Suppressor macrophage (primary cell): Measurements from ENCODE around the gene LIPF.
"Not testable (repeated sequence)": the region's sequence is repeated elsewhere in the genome, so short reads cannot be mapped to it uniquely, and the experiment has no call there.

Source experiments
- DNase-seq, 4 experiments: peaks; one replicate each; pipeline ENCODE4 v3.0.0-alpha.2; 2020 to 2022
- total RNA-seq, 17 experiments: gene quantifications; one replicate each; lab custom pipeline; 2026; ENCODE audit warnings: mixed read lengths in 6 of 17, inconsistent platforms in 3 of 17; lab: John Stamatoyannopoulos, UW

Gene LIPF, protein sequence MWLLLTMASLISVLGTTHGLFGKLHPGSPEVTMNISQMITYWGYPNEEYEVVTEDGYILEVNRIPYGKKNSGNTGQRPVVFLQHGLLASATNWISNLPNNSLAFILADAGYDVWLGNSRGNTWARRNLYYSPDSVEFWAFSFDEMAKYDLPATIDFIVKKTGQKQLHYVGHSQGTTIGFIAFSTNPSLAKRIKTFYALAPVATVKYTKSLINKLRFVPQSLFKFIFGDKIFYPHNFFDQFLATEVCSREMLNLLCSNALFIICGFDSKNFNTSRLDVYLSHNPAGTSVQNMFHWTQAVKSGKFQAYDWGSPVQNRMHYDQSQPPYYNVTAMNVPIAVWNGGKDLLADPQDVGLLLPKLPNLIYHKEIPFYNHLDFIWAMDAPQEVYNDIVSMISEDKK
- 0 to 1.3 (median 0) reads per million in 17 experiments for total RNA-seq

DNA sequence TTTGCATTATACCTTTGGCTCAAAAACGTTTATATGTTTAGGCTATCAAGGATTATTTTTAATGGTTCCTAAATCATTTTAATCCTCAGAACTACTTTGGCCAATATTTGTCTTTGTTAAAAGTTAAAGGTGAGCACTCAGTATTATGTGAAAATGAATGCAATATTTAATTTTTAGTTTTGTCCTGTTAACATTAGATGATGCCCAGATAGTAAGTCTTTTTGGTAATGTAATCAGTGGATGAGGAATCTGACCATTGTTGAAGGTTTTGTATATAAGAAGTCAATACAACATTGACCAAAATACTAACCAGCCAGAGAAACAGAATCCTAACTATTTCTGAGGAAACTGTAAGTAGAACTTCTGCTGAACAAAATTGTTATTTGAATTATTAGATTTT, at the start of gene LIPF:
LIPF (plus strand) TSS at position 301 of the 400 bp plus-strand sequence. CDS start 2,856 bp downstream, outside the sequence.
- DNase-seq, result no peak

DNA sequence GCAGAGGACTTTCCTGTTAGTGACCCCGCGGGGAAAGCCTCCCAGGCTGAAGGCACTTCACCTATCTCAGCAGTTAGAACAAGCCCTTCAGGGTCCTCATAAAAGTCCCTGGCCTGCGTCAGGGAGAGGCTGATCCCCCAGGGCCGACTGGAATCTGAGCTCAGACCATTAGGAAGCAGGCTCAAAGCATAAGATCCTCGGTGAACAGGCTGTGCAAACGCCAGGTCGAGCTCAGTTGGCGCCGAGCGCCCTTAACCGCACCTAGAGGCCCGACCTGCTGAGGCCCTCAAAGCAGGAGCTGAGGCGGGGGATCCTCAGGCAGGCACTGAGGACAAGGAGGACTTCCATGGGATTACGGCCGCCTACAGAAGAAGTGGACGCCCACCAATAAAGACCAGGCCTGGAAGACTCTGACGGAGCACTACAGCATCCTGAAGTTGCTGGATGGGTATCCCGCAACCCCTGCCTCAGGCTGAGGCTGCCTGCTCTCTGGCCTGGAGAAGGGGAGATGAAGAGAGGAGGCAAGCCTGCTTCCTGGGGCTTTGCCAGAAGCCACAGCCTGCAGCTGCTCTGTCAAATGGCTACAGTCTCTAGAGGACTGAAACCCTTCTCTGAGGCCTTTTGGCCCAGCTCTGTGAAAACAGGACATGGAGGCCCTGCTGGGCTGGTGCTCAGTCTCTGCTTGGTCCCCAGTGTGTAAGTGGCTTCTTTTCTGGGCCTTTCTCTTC, 47.8 kb upstream of the LIPF start:
- DNase-seq, result no peak

DNA sequence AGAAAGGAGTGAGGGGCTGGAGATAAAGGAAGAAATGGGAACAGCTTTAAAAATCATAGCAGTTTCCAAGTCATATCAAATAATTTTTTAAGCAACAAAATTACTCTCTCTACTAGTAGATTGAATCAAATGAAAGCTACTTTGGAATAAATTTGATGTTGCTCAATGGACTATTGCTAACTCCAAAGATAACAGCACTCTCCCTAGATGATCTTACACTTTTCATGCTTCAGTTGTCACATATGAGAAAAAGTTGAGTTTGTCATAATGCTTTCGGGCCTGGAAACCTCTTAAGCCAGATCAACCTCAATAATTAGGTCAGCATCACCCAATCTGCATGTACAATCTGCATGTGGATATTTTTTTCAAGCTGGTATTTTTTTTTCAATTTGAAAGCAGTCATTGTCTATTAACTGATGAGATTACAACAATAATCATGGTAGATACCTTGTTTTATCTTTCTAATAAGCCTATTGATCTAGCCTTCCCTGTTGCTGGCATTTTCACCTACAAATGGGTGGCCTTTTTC, 46.4 kb upstream of the LIPF start:
- DNase-seq, result no peak

DNA sequence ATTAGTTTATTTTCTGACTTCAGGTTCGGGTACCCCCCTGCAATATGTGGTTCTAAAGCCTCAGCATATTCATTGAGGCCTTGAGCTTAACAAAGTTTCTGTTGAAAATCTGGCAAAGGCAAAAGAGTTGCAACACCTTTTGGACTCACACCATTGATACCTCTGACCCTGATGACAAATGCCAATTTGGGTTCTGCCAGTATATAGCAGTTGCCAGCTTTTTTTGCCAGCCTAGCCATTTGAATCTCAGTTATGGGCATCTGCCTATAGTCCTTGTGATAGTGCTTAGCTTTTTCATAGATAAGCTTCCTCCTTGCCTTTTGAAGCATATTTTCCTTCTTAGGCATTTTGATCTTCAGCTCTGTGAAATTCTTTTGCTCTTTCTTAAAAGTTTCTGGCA, 45.7 kb upstream of the LIPF start:
- no peak for DNase-seq

DNA sequence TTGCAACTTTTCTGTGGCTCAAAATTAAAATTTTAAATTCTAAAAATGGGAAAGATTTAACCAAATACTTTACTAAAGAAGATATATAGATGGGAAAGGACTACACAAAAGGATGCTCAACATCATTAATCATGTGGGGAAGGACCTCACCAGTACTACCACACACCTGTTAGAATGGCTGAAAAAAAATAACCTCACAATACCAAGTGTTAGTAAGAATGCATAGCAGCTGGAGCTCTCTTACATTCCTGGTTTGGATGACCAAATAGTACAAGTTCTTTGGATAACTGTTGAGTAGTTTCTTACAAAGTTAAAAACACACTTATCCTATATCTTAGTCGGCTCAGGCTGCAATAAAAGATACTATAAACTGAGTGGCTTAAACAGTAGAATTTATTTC, 43.8 kb upstream of the LIPF start:
- no peak for DNase-seq

DNA sequence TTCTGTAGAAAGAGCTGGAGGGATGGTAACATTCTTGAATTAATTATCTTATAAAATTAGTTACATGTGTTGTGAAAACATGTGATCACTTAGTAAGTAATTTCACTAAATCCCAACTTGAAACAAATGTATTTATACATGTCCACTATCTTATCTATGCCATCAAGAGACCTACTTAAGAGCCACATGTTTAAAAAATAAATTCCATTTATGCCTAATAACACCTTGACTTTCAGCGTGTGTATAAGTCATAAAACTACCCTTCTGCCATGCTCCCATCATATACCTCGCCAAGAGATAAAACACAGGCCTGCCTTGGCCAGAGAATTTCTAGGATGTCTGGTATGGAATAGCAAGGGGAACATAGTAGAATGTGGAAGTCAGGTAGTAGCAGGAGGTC, 40.4 kb upstream of the LIPF start:
- no peak for DNase-seq

DNA sequence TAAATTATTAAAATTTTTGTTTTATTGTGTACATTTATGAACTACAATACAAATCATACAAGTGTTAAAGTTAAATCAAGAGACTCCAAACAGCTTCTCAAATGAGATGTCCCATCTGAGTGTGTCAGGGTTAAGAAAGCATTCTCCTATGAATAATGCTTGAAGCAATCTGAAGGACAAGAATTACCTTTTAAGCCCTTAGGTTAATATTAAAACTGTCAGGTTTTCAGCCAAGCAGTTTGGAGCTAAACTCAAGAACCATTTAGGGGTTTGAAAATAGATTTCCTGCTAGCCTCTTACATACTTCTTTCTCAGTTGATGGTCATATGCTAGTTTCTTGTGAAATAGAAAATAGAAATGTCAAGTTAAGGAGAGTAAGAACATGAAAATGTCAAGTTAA, 39.4 kb upstream of the LIPF start:
- peak in 2 of 4 experiments; percentile 7 to 26 for DNase-seq

DNA sequence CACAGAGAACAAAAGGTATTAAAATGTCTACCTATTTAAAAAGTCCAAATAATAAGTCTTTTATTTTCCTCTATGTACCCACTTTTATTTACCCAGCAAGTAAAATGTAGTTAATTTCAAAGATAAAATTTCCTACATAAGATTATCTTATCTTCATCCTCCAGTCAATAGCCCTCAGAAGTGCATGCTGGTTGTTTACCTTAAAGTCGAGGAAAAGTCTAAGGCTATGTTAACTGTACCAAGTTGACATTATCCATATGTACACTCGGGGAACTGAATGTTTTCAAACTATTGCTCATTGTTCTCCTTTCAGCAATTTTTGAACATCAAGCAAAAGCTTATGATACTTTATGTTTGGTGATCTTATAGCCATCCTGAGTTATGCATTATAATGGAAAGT, 24.1 kb upstream of the LIPF start:
- DNase-seq, result no peak

DNA sequence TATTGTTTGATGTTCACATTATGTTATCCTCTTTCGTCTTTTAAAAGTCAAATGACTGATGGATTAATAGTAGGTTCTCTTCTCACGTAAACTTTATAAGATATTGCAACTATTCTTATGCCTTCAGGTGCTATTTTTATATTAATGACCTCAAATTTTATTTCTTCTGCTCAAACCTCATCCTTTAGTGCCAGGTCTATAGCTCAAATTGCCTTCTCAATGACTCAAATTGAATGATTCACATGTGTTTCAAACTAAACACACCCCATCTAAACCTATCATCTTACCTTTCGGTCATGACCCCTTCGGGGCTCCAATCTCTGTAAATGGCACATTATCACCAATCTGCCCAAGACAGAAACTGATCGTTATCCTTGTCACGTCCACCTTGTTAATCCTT, 22.0 kb upstream of the LIPF start:
- no peak for DNase-seq

DNA sequence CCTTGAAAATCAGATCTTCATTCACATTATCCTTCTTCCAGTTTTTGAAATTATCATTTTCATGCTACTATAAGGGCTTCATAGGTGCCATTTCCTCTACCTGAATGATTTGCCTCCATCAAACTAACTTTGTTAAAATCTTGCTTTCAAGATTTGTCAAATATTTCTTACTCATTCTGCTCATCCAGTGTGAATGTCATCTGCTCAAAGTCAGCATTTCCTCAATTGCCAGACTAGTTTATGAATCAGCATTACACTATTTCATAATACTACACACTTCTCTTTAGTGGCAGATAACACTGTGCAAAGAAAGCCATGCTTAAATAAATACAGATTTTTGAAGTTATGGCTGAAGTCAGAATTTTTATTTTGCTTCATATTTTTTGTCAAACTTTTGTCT, 21.3 kb upstream of the LIPF start:
- peak; percentile 19 to 83 (median 58) for DNase-seq

DNA sequence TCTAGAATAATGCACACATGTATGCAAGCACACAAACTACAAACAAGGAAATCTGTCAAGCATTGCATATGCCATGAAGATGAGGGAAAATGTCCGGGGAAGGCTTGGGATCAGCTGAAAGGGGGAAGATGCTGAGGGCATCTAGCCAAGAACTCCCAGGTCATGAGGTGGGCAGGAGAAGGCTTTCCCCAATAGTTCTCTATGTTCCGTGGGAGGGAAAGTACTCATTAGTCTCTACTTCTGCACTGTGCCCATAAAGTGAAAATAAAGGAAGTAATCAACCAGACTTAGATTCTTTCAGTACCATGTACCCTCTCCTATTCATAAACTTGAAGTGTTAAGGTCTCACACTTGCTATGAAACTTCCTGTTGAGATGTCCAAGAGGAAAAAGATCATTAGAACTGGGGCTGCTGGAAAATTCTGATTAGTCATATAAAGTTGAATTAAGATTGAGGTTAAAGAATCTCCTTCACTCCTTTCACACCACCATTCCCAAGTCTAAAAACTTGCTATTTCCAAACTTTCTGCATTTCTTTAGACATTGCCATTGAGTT, 17.1 kb upstream of the LIPF start:
- peak; percentile 25 to 63 (median 58) for DNase-seq

DNA sequence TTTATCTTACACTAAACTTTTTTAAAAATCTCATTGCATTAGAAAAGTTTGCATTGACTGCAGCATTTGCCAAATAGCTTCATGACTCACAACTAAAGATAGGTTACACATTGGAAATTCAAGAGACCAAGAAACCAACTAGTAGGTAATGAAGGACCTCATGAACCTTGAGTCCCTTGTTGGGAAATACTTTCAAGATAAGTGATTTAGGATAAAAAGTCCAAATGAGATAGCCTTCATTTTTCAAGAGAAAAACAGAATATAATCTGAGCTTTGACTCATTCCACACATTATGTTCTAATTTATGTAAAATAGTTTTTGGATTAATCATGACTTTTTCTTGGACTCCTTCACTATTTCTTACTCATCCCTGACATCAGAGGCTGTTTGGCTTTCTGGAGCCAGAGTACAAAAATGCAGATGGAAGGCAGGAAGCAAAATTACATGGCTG, 13.1 kb upstream of the LIPF start:
- no peak for DNase-seq

DNA sequence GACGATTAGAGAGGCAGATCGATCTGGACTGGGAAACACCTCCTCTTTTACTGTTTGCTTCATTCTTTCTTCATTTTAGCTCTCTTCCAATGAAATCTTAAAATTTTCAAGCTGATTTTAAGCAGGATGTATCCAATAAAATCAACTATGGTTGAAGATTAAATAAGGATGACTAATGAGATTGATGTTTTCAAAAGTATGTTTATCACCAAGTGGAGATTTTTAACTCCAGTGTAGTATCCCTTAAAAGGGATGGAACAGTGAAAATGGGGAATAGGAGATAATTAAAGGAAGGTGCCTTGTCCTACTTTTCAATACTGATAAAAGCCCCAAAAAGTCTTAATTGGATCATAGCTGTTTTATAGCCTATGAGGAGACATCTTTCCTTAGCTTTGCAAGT, 11.6 kb upstream of the LIPF start:
- no peak for DNase-seq

DNA sequence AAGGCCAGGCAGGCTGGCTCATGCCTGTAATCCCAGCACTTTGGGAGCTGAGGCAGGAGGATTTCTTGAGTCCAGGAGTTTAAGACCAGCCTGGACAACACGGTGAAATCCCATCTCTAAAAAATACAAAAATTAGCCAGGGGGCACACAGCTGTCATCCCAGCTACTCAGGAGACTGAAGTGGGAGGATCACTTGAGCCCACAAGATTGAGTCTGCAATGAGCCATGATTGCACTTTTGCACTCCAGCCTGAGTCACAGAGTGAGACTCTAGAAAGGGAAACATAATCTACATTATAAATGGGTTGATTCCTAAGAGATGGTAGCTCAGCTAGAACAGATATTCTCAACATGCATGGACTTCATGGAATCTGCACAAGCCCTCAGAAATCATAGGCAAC, 6.3 kb upstream of the LIPF start:
- peak in 3 of 4 experiments; percentile 17 to 31 (median 31) for DNase-seq

DNA sequence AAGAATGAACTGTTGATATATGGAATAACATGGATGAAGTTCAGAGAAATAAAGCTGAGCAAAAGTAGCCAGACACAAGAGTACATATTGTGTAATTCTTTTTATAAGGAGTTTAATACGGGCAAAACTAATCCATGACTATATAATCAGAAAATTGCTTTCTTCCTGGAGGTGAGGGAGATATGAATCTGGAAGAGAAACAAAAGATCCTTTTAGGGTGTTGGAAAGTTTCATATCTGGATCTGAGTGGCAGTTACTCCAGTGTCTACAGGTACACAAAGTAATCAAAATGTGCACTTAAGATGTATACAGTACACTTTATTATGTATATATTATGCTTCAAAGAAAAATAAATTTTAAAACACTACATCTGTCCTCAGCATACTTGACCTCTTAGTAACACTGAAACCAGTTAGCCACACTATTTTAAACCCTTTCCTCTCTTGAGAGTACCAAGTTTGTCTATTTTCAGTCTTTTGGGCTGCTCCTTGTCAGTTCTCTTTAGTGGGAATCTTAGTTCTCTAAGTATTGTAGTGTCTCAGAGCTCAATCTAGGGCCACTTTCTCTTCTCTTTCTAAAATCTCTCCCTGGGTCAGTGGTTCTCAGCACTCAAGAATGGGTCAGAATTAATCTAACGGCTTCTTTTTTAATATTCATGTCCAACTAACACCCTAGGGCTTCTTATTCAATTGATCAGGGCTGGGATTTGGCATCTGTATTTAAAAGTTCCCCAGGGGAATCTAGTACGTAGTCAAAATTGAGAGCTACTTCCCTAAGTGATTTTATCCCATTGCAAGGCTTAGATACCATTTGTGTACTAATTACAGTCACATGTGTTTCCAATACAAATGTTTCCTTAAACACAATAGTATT, 4.3 kb upstream of the LIPF start:
- DNase-seq, result no peak

DNA sequence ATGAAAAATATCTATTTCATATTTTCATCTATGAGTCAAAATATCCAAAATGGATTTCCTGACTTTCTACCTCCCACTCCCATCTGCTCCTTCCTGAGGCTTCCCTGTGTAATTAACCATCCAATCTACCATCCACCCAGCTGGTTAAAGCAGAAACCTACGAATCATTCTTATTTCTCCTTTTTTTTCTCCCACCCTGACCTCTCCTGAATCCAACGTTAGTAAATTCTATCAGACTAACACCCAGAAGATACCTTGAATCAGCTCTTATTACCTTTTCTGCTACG, 3.7 kb upstream of the LIPF start:
- DNase-seq, result no peak

DNA sequence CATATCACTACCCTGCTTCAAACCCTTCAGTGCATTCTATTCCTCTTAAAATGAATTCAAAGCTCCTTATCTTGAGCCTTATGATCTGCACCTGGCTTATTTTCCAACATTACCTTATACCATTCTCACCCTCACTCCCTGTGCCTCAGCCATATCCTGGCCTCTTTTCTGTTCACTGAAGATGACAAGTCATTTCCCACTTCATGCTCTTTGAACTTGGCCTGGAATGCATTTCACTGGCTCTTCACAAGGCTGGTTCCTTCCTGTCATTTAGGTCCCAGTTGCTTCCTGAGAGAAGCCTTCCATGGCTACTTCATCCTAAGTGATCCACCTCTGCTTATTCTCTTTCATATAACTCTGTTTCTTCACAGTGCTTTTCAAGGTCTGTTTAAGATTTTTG, 3.2 kb upstream of the LIPF start:
- no peak for DNase-seq

DNA sequence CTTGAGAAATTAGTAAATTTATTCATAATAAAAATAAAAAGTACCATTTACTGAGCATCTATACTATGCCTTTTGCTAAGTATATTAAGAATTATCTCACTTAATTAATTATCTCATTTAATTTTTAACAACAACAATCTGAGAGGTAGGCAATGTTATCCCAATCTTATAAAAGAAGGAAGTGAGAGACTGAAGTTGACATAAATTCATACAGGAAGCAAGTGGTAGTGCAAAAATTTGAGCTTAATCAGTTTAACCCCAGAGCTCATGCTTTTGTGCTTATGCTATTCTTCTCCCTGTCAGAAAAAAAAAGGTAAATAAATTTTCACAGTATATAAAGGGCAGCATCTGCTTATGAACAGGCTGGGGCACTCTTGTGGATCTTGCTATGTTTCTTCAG, 2.7 kb upstream of the LIPF start:
- DNase-seq, result peak in 2 of 4 experiments; percentile 19 to 33

DNA sequence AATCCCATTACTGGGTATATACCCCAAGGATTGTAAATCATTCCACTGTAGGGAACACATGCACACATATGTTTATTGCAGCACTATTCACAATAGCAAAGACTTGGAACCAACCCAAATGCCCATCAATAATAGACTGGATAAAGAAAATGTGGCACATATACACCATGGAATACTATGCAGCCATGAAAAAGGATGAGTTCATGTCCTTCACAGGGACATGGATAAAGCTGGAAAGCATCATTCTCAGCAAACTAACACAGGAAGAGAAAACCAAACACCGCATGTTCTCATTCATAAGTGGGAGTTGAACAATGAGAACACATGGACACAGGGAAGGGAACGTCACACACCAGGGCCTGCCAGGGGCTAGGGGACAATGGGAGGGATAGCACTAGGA, 1.1 kb upstream of the LIPF start:
- not testable (repeated sequence) for DNase-seq

DNA sequence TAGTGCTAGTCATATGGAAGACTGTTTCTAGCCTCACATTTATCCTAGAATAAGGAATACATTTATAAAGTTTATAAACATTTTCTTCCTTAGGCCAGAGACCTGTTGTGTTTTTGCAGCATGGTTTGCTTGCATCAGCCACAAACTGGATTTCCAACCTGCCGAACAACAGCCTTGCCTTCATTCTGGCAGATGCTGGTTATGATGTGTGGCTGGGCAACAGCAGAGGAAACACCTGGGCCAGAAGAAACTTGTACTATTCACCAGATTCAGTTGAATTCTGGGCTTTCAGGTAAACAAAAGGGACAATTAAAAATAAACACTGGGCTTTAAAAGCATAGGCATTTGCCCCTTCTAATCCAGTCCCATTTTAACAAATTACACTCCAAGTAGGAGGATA, 4.2 kb downstream of the LIPF start:
- no peak for DNase-seq

DNA sequence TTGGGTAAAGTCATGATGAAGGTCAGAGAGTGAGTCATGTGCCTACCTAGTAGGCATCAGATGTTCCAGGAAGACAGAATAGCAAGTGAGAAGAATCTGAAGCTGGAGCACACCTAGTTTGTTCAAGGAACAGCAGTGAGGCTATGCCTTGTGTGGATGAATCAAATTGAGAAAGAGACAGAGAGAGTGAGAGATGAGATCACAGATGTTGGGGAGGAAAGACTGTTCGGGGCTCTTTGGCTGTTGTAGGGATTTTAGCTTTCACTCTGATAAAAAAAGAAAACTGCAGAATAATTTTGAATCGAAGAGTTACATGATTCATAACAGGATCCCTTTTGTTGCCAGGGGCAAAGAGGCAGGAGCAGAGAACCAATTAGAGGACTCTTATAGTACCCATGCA, 6.3 kb downstream of the LIPF start:
- DNase-seq, result no peak

DNA sequence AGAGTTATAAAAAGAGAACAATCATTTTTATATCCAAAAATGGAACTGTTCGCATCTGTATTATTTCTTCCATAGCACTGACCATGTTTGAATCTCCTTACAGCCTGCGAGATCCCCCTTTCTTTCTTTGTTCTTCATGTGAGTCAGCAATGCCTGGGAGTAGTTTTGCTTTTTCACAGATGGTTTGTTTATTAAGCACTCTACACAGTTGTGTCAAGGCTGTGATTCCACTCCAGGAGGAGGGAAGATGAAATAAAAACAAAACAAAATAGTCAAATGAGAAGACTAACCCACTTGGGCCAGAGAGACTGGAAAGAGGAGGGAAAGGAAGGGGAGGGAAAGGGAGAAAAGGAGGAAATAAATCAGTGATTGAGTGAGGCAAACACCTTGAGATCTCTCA, 7.8 kb downstream of the LIPF start:
- no peak for DNase-seq
